Measurements from ENCODE around the gene SYNM.
"Not testable (repeated sequence)": the region's sequence is repeated elsewhere in the genome, so short reads cannot be mapped to it uniquely, and the experiment has no call there.

Gene SYNM

GRCh38 chr15:99110093-99110492 lies 5.2 kb downstream of the SYNM start:
- TF ChIP-seq, protein P1, sequence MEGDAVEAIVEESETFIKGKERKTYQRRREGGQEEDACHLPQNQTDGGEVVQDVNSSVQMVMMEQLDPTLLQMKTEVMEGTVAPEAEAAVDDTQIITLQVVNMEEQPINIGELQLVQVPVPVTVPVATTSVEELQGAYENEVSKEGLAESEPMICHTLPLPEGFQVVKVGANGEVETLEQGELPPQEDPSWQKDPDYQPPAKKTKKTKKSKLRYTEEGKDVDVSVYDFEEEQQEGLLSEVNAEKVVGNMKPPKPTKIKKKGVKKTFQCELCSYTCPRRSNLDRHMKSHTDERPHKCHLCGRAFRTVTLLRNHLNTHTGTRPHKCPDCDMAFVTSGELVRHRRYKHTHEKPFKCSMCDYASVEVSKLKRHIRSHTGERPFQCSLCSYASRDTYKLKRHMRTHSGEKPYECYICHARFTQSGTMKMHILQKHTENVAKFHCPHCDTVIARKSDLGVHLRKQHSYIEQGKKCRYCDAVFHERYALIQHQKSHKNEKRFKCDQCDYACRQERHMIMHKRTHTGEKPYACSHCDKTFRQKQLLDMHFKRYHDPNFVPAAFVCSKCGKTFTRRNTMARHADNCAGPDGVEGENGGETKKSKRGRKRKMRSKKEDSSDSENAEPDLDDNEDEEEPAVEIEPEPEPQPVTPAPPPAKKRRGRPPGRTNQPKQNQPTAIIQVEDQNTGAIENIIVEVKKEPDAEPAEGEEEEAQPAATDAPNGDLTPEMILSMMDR (IDR thresholded peaks at IDR 0.05; ENCODE audit: low read depth, low read length) = no peak
- no peak for DNase-seq (ENCODE audit: extremely low read depth, low read depth)

- DNase-seq (ENCODE audit: extremely low read depth, low read depth) = no peak
- TF ChIP-seq, protein P1 (IDR thresholded peaks at IDR 0.05; ENCODE audit: low read depth, low read length) = no peak
Measured at GRCh38 chr15:99110581-99111320, 5.9 kb downstream of the SYNM start.

DNA sequence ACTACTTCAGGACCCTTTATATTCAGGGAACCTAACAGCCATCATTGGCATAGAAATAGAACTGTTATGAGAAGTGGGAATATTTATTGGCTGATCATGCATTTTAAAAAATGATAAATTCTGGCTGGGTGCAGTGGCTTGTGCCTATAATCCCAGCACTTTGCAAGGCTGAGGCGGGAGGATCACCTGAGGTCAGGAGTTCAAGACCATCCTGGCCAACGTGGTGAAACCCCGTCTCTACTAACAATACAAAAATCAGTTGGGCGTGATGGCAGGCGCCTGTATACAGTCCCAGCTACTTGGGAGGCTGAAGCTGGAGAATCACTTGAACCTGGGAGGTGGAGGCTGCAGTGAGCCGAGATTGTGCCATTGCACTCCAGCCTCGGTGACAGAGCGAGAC lies 6.8 kb downstream of the SYNM start:
- DNase-seq (ENCODE audit: extremely low read depth, low read depth) = not testable (repeated sequence)

DNA sequence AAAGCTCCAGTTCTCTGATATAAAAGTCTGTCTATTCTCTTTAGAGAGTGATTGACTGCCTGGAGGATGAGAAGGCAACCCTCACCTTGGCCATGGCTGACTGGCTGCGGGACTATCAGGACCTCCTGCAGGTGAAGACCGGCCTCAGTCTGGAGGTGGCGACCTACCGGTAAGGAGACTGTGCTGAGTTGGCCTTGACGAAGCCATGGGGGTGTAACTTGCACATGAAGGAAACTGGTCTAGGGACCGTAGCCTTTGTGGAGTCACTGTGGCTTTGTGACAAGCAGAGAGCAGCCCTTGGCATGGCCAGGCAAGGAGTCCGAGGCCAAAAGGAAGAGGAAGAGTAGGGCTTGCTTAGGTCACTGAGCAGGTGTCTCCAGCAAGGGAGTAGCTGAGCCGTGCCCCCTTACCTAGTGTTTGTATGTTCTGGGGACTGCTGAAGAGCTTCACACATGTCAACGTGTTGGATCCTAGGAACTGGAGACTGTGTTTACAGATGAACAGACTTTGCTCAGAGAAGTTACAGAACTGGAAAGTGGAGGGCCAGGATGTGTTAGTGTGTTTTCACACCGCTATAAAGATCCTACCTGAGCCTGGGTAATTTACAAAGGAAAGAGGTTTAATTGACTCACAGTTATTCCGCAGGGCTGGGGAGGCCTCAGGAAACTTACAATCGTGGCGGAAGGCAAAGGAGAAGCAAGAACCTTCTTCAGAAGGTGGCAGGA lies 8.8 kb downstream of the SYNM start:
- TF ChIP-seq, protein P1 (IDR thresholded peaks at IDR 0.05; ENCODE audit: low read depth, low read length) = no peak

DNA sequence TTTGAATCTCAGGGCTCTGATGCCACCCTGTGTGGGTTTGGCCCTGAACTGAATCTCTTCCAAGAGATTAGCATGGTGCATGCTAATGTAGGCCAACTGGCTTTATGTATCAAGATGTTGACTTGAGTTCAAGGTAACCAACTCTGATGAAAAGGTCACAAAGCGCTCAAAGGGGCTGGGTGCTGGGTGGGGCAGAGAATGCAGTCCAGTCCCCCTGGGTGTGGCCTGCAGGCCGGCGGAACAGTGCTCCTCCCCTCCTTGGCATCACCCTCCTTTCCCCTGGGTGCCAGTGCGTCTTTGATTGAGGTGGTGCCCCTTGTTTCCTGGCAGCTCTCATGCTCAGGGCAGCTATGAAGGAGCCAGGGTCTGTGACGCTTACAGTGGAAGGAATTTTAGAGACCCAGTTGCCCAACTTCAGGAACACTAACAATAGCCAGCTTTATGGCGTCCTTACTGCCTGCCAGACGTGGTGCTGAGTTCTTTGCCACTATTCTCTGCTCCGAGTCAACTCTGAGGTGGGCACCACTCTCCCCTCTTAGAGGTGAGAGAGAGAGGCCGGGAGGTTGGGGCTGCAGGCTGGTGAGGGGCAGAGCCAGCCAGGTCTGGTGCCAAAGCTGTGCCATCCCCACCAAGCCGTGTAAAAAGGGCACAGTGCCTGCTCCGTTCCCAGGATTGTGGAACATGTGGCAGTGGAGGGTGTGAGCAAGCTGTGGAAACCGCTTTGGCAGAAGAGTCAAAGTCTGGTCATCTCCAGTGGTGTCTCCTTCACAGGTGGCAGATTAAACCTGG lies 9.8 kb downstream of the SYNM start:
- TF ChIP-seq, protein P1 (IDR thresholded peaks at IDR 0.05; ENCODE audit: low read depth, low read length) = no peak
- DNase-seq (ENCODE audit: extremely low read depth, low read depth) = no peak

More for the DNA sequence above, 8.8 kb downstream of the SYNM start:
- no peak for DNase-seq (ENCODE audit: extremely low read depth, low read depth)

- TF ChIP-seq, protein P1 (IDR thresholded peaks at IDR 0.05; ENCODE audit: low read depth, low read length) = no peak
- no peak for DNase-seq (ENCODE audit: extremely low read depth, low read depth)
Measured at GRCh38 chr15:99115300-99116215, 10.7 kb downstream of the SYNM start.

GRCh38 chr15:99117111-99117510 lies 12.2 kb downstream of the SYNM start:
- TF ChIP-seq, protein P1 (IDR thresholded peaks at IDR 0.05; ENCODE audit: low read depth, low read length) = no peak
- no peak for DNase-seq (ENCODE audit: extremely low read depth, low read depth)

All from AG09319 (cell line).